K562 (cell line): Measurements from ENCODE around the gene TNFSF9. TPM values are rescaled to one million over a fixed set of nuclear protein-coding genes. Genes with fewer than 3 reads are reported as not detected.
A peak's percentile ranks its signal among the peaks of the same experiment; 100 is the strongest.

ENCODE experiments used
- BRF1 ChIP-seq: IDR thresholded peaks from 3 replicates; pipeline ENCODE4 v1.6.1; 2011; ENCODE audit warnings: borderline replicate concordance, mild to moderate bottlenecking; ENCODE audit not compliant: insufficient read length; ENCODE audit errors: extremely low read depth
- CEBPG ChIP-seq, 3 experiments: fragments of 200-800 bp in 1 of 3; sonication (Bioruptor generic) in 1 of 3; sonication (generic) in 1 of 3; formaldehyde crosslinking in 1 of 3; IDR thresholded peaks in 2 of 3; conservative IDR thresholded peaks in 1 of 3; 2 replicates each; pipeline versions ENCODE4 v1.6.1 to v1.8.0; 2016 to 2022; ENCODE audit warnings: missing compliant biosample characterization in 2 of 3, missing genetic modification characterization in 2 of 3, mild to moderate bottlenecking in 1 of 3, missing genetic modification reagents in 1 of 3
- DDX20 ChIP-seq: fragments of 450-650 bp; IDR thresholded peaks from 2 replicates; pipeline ENCODE4 v1.6.1; 2016; ENCODE audit warnings: missing genetic modification characterization, low read depth, mild to moderate bottlenecking, missing compliant biosample characterization, moderate library complexity
- HNRNPUL1 ChIP-seq: fragments of 200-400 bp; formaldehyde crosslinking; IDR thresholded peaks from 2 replicates; pipeline ENCODE4 v1.6.1; 2017; ENCODE audit warnings: low read length
- KDM1A ChIP-seq, 2 experiments: fragments of 450-650 bp; IDR thresholded peaks; 2 replicates each; pipeline ENCODE4 v1.6.1; 2016; ENCODE audit warnings: mild to moderate bottlenecking in 2 of 2
- MCM2 ChIP-seq: fragments of 450-650 bp; IDR thresholded peaks from 2 replicates; pipeline ENCODE4 v1.6.1; 2017; ENCODE audit warnings: low read depth, mild to moderate bottlenecking
- MGA ChIP-seq: fragments of 450-650 bp; IDR thresholded peaks from 2 replicates; pipeline ENCODE4 v1.6.1; 2016; ENCODE audit warnings: mild to moderate bottlenecking, moderate library complexity
- POLR2H ChIP-seq: IDR thresholded peaks from 2 replicates; pipeline ENCODE4 v1.6.1; 2016; ENCODE audit warnings: missing genetic modification characterization, low read depth, mild to moderate bottlenecking, control low read depth, missing compliant biosample characterization, moderate library complexity
- PPARD ChIP-seq: fragments of 250-450 bp; sonication (Bioruptor Pico); IDR thresholded peaks from 2 replicates; pipeline ENCODE4 v1.8.0; 2022; ENCODE audit warnings: inconsistent platforms, mild to moderate bottlenecking, moderate library complexity
- SRSF3 ChIP-seq: fragments of 200-400 bp; formaldehyde crosslinking; IDR thresholded peaks from 2 replicates; pipeline ENCODE4 v1.6.1; 2016; ENCODE audit warnings: mild to moderate bottlenecking, low read length, moderate library complexity; ENCODE audit not compliant: insufficient read depth
- TBL1XR1 ChIP-seq, 2 experiments: IDR thresholded peaks; 2 replicates each; pipeline ENCODE4 v1.6.1; 2012; ENCODE audit warnings: improper control_type of control experiment in 2 of 2, low read length in 2 of 2, mild to moderate bottlenecking in 1 of 2
- ZFP36 ChIP-seq: fragments of 150-350 bp; IDR thresholded peaks from 2 replicates; pipeline ENCODE4 v1.6.1; 2018; ENCODE audit warnings: low read length, low read depth; ENCODE audit not compliant: partially characterized antibody
- ZNF140 ChIP-seq: fragments of 250-450 bp; sonication (Bioruptor Pico); IDR thresholded peaks from 2 replicates; pipeline ENCODE4 v1.8.0; 2021; ENCODE audit warnings: moderate library complexity, mild to moderate bottlenecking, inconsistent platforms
- ZNF589 ChIP-seq: fragments of 200-800 bp; sonication (Bioruptor generic); IDR thresholded peaks from 2 replicates; pipeline ENCODE4 v1.6.1; 2016; ENCODE audit warnings: low read depth, missing genetic modification characterization, missing compliant biosample characterization
- polyA plus RNA-seq, 8 experiments: library from polyadenylated mRNA; depleted of rRNA in 4 of 8; stranded (reverse) in 5 of 8; unstranded in 3 of 8; fragments of >200 nt; fragmentation: Nextera tagmentation in 2 of 8; fragmentation: Illumina TruSeq in 1 of 8; extraction: Ambion mirVana in 2 of 8; extraction: Trizol in 1 of 8; gene quantifications; 2 replicates each; pipeline versions ENCODE4 v1.2.1 to v1.2.3, GENCODE V29; 2011 to 2014; ENCODE audit warnings: inconsistent platforms in 1 of 8, missing spikeins in 1 of 8
- total RNA-seq, 7 experiments: library from RNA; depleted of rRNA in 6 of 7; stranded (reverse); fragments of >200 nt in 6 of 7; fragmentation: Illumina TruSeq in 2 of 7; extraction: Trizol in 2 of 7; gene quantifications; 2 replicates each; pipeline versions ENCODE4 v1.2.1 to v1.2.3, GENCODE V29; 2011 to 2021; ENCODE audit warnings: low replicate concordance in 1 of 7

TNFSF9 gene
- total and polyA plus RNA-seq, 9 of the 15 experiments (the other 6 are each of a cell fraction or from before 2014, with no cell fraction given), result 1.4 to 17.9 (median 6.5) TPM

- TF ChIP-seq CEBPG (CRISPR knock-in tag; IDR thresholded peaks at IDR 0.05) (no peak), CEBPG (tag; conservative IDR thresholded peaks at IDR 0.05 in 1 of 2, IDR thresholded peaks at IDR 0.05 in 1 of 2) (no peak), KDM1A (IDR thresholded peaks at IDR 0.05) (peak; percentile 57 to 82), MGA (peak; percentile 80), TBL1XR1 (IDR thresholded peaks at IDR 0.05; ENCODE audit: low read length in 2 of 2) (no peak), POLR2H (tag) (no peak), ZFP36 (peak; percentile 99), ZNF589 (CRISPR knock-in tag) (no peak), MCM2 (no peak), ZNF140 (no peak), PPARD (CRISPR knock-in tag) (no peak), BRF1 (no peak), HNRNPUL1 (no peak), DDX20 (tag) (no peak), SRSF3 (no peak)
Observed at GRCh38 chr19:6521718-6522646, 8.8 kb upstream of the TNFSF9 start (continued).
